Measurements from ENCODE around the gene CRYZL1.

DNA sequence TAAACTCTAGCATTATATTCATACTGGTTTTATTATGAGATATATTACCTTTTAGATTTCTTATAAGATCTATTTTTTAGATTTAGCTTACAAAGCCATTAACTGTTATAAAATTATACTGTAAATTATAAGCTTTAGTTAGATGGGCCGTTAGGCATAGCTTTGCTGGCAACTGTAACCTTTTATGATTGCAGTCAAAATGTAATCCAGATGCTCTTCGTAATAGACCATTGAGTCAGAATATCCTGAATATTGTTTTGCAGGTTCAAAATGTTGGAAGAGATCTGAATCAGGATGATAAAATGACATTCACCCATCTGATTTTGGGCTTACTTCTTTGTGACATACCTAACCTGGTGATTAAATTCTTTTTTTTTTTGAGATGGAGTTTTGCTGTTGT lies 21.7 kb upstream of the CRYZL1 start:
- TF ChIP-seq, protein P1, sequence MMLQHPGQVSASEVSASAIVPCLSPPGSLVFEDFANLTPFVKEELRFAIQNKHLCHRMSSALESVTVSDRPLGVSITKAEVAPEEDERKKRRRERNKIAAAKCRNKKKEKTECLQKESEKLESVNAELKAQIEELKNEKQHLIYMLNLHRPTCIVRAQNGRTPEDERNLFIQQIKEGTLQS (IDR thresholded peaks at IDR 0.05): no peak
- TF ChIP-seq, protein P2, sequence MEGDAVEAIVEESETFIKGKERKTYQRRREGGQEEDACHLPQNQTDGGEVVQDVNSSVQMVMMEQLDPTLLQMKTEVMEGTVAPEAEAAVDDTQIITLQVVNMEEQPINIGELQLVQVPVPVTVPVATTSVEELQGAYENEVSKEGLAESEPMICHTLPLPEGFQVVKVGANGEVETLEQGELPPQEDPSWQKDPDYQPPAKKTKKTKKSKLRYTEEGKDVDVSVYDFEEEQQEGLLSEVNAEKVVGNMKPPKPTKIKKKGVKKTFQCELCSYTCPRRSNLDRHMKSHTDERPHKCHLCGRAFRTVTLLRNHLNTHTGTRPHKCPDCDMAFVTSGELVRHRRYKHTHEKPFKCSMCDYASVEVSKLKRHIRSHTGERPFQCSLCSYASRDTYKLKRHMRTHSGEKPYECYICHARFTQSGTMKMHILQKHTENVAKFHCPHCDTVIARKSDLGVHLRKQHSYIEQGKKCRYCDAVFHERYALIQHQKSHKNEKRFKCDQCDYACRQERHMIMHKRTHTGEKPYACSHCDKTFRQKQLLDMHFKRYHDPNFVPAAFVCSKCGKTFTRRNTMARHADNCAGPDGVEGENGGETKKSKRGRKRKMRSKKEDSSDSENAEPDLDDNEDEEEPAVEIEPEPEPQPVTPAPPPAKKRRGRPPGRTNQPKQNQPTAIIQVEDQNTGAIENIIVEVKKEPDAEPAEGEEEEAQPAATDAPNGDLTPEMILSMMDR (IDR thresholded peaks at IDR 0.05 in 2 of 3, conservative IDR thresholded peaks at IDR 0.05 in 1 of 3; ENCODE audit: borderline replicate concordance in 1 of 3, insufficient read depth in 1 of 3, low read depth in 2 of 3, low read length in 2 of 3): no peak
- TF ChIP-seq POLR2AphosphoS5 (IDR thresholded peaks at IDR 0.05; ENCODE audit: low read depth, low read length): no peak

Measured in HCT116 (cell line).